WTC11 (cell line): Measurements from ENCODE around the gene YTHDF1.

Source experiments
- NR3C1 ChIP-seq: sonication (generic); formaldehyde crosslinking; conservative IDR thresholded peaks from 2 replicates; pipeline ENCODE4 v1.8.1; 2023; ENCODE audit warnings: low read depth, mild to moderate bottlenecking, missing genetic modification reagents
- ZNF423 ChIP-seq: fragments of 250-450 bp; sonication (Bioruptor Pico); IDR thresholded peaks from 2 replicates; pipeline ENCODE4 v2.1.2; 2022; ENCODE audit warnings: mild to moderate bottlenecking, moderate library complexity
- TF ChIP-seq, protein P1 (sequence below): fragments of 200-600 bp; IDR thresholded peaks from 2 replicates; pipeline ENCODE4 v1.8.0; 2022; ENCODE audit warnings: antibody characterized with exemption
- TF ChIP-seq, protein P2 (sequence below): sonication (generic); formaldehyde crosslinking; IDR thresholded peaks from 2 replicates; pipeline ENCODE4 v1.8.0; 2022; ENCODE audit warnings: mild to moderate bottlenecking, missing genetic modification reagents

DNA sequence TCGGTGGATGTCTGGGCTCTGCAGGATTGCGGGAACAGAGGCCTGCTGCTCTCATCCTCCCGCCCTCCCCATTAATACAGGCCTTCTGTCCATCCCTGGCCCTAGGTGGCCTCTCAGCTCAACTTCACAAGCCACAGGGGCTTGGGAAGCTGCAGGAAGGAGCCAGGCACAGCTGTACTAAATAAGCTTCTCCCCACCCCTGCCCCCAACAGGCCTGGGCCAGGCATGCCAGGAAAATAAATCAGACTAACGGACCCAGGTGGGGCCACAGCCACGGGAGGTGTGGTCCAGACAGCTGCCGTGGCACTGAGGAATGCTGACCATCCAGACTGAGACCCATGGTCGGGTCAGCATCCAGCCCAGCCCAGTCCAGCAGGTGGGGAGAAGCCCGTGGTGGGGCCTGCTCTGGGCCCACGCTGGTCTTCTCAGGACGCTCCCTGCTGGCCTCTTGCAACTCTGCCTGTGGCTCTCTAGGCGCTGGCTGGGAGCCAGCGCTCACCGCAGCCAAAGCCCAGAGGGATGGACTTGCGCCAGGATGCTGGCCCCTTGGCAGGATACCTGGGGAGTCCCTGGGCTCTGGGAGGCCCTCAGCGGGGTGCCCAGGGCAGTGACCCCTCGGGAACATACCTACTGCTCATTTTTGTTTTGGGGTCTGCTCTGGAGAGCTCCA is 8.6 kb upstream of the YTHDF1 start:
- TF ChIP-seq, protein P1, sequence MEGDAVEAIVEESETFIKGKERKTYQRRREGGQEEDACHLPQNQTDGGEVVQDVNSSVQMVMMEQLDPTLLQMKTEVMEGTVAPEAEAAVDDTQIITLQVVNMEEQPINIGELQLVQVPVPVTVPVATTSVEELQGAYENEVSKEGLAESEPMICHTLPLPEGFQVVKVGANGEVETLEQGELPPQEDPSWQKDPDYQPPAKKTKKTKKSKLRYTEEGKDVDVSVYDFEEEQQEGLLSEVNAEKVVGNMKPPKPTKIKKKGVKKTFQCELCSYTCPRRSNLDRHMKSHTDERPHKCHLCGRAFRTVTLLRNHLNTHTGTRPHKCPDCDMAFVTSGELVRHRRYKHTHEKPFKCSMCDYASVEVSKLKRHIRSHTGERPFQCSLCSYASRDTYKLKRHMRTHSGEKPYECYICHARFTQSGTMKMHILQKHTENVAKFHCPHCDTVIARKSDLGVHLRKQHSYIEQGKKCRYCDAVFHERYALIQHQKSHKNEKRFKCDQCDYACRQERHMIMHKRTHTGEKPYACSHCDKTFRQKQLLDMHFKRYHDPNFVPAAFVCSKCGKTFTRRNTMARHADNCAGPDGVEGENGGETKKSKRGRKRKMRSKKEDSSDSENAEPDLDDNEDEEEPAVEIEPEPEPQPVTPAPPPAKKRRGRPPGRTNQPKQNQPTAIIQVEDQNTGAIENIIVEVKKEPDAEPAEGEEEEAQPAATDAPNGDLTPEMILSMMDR = no peak
- TF ChIP-seq, protein P2, sequence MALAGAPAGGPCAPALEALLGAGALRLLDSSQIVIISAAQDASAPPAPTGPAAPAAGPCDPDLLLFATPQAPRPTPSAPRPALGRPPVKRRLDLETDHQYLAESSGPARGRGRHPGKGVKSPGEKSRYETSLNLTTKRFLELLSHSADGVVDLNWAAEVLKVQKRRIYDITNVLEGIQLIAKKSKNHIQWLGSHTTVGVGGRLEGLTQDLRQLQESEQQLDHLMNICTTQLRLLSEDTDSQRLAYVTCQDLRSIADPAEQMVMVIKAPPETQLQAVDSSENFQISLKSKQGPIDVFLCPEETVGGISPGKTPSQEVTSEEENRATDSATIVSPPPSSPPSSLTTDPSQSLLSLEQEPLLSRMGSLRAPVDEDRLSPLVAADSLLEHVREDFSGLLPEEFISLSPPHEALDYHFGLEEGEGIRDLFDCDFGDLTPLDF (CRISPR knock-in tag) = no peak
- TF ChIP-seq ZNF423 (CRISPR knock-in tag) (no peak), NR3C1 (CRISPR knock-in tag) (no peak)
